Activated T-helper 9 cell treated with anti-CD3 and anti-CD28 coated beads, Interleukin-2, amount 50 U/mL, for 16 hours (primary cell): ENCODE results near the gene P2RX5.

Experiments
- DNase-seq: peaks from one replicate; pipeline ENCODE4 v3.0.0-alpha.2; 2020; ENCODE audit warnings: low read depth

The P2RX5 gene

DNA sequence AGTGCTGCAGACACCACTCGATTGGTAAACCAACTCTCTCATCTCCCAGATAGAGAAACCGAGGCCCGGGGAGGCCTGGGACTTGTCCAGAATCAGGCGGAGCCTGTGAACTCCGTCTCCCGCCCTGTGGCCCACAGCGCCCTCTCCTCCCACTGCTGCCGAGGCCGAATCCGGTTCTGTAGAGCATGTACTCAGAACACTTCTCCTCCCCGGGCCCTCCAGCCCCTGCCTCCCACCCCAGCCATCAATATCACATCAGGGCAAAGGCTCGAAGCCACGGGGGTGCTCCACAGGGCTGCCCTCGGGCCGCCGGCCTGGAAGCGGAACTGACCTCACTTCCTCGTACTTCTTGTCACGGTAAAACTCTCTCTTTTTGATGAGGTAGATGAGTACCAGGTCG lies 14.4 kb downstream of the P2RX5 start:
- DNase-seq: no peak

DNA sequence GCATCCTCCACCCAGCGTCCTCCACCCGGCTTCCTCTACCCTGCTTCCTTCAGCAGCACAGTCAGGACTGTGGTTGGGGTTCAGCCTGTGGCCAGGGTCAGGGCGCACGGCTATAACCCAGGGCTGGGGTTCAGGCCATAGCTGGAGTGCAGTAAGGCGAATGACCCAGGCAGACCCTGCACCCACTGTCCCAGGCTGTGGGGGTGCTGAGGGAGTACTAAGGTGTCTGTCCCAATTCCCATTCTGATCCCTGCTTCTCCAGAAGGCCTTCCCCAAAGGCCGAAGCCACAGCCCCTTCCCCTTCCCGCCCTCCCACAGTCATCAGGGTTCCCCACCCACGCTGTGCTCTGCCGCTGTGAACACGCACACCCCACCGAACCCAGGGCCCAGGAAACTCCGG lies 14.9 kb downstream of the P2RX5 start:
- no peak for DNase-seq

DNA sequence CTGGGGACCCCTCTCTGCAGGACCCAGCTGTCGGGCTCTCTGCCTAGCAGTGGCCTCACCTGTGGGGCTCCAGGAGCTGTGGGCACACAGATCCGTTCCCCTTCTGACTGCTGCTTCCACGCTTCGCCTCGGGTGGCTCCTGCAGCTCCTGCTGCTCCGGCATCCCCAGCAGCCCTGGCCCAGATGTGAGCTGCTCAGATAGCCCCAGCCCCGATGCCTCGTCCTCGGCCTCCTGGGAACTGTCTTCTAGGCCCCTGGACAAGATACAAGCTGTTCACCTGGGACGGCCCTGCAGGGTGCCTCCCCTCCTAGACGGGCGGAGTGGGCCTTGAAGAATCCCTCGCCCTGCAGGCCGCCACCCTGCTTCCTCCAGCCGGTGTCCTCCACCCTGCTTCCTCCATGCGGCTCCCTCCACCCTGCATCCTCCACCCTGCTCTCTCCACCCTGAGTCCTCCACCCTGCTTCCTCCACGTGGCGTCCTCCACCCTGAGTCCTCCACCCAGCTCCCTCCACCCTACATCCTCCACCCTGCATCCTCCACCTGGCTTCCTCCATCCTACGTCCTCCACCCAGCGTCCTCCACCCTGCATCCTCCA lies 16.3 kb downstream of the P2RX5 start:
- no peak for DNase-seq

DNA sequence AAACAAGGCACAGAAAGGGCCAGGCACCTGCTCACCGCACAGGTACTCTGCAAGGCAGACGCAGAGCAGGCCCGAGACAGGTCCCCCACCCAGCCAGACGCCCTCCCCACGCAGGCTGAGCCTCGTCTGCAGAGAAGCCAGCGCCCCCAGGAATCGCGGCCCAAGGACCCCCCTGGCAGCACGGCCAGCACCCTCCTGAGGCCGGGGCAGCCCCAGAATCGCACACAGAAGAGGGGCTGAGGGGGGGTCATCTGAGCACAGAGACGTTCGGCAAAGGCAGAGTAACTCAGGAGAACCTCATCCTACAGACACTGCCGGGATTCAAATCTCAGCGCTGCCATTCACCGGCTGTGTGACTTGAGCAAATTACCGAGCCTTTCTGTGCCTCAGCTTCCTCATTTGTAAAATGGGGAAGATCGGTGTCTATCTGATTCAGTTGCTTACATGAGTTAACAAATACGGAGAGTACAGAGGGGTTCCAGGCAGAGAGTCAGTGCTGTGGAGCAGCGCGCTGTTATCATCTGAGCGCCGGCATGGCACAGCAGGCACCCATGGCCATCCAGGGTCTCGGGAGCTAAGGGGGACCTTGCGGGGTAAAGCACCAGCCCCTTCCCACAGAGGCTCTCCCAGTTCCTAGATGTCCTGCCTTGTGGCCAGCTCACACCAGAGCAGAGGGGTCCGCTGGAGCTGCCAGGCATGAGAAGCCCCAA lies 17.0 kb downstream of the P2RX5 start:
- DNase-seq: no peak

DNA sequence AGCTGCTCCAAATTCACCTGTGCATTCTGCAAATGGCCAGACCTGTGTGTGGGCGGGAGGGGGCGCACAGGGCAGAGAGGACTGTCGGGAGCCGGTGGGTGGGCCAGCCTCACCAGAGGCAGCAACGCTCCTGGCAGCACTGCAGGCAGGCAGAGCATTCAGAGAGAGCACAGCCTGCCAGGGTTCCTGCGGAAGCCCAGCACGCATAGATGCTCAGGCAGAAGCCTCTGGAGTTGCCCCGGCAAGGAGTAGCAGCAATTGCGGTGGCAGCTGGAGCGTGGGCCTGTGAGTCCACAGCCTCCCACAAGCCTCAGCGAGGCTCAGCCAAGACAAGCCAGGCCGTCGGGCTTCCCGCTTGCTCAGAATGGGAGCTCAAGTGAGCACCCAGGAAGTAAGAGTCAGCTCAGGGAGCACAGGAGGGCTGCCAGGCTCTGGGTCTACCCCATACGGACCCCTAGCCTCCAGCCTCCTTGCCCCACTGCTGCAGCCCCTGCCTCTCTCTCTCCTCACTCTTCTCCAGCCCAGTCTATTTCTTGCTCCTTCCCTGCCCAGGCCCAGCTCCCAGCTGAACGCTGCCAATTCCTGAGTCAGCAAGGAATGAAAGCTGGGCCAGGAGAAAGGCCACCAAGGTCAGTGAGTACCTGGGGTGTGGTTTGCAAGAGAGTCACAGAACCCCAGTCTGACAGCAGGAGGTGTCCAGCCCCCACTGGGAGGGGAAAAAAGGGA lies 17.7 kb downstream of the P2RX5 start:
- no peak for DNase-seq

DNA sequence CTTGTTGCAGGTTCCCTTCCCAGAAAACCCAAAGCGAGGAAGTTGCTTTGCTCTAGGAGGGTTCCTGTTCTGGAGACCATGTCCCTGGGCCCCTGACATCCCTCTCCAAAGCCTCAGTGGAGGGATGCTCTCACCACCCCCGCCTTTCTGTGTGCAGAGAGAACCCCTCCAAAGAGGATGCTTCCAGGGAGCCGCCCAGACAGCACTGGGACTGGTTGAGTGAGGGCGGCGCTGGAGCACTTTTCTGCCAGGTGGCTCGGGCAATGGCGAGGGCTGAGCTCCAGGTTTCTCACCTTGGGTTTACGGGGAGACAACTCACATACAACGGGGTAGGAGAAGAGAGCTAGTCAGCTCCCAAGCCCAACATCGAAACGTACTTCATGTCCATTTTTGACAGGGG lies 20.1 kb downstream of the P2RX5 start:
- DNase-seq: no peak

DNA sequence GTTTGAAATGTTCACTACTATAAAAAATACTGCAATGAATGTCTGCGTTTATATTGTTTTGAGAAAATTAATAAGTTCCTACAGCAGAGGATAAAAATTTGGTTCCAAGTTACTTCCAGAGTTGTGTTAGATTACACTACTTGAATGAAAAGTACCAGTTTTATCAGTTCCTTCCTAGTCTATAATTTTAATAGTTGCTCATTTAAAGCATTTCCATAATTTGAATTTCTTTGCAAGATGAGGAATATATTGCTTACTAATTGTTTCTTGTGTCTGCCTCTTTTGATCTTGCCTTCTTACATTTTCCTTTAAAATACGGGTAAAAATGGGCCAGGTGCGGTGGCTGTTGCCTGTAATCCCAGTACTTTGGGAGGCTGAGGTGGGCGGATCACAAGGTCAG lies 23.4 kb downstream of the P2RX5 start:
- no peak for DNase-seq

DNA sequence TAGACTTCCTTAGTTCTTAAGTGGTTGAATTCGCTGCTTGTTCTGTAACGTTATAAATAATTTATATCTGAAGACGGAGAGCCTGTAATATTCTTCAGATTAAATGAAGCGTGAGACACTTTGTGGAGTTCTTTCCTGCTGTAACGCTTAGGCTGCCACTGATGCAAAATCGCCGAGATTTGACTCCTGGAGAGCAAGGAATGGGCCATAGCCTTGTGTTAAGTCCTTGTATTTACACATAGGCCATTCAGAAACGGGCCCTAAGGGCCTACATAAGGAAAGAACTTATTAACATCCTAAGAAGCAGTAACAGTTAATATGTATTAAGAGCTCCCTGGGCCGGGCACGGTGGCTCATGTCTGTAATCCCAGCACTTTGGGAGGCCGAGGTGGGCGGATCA lies 26.4 kb downstream of the P2RX5 start:
- no peak for DNase-seq

DNA sequence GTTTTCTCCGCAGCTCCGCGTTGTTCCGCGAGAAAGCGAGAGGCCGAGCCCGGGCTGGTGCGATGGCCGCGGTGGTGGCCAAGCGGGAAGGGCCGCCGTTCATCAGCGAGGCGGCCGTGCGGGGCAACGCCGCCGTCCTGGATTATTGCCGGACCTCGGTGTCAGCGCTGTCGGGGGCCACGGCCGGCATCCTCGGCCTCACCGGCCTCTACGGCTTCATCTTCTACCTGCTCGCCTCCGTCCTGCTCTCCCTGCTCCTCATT lies 26.9 kb downstream of the P2RX5 start:
- DNase-seq: no peak

DNA sequence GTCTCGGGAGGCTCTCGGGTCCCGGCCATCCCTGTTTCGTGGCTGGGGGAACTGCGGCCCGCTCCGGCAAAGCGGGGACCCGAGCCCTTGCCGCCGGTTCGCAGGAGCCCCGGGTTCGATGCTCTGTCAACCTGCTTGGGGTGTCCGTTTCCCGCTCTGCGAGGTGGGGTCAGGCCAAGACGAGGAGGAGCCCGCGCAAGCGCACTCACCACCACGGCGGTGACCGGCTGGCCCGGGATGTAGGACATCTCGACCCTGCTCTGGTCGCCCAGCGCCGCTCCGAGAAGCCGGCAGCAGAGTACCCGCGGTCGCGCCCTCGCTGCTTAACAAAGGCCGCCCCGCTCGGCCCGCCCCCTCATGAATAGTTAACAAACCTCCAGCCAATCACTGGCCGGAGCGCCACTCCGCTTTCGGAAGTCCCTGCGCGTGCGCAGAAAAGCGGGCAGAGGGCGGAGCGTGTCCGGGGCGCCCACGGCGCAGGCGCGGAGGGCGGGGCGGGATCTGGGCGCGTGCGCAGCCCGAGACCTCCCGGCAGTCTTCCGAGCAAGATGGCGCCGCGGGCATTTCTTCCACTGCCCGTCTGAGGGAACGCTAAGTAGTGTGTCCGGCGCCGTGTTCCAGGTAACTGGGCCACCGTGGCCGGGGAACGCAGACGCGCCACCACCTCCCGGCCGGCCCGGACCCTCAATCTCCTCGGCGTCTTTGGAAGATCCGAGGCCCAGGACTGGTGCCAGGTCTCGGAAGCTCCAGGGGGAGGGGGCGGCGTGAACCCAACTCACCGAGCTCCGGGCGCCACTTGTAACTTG lies 27.5 kb downstream of the P2RX5 start, which contains the start of the genes EMC6 and TAX1BP3:
TSS of gene EMC6 (plus strand) at position 534 of the 806 bp plus-strand sequence. CDS start 335 bp downstream, outside the sequence.
TSS of gene TAX1BP3 (minus strand) at position 300 of the 806 bp plus-strand sequence. CDS start at position 248, 52 bp downstream.
- peak; percentile 99 for DNase-seq

DNA sequence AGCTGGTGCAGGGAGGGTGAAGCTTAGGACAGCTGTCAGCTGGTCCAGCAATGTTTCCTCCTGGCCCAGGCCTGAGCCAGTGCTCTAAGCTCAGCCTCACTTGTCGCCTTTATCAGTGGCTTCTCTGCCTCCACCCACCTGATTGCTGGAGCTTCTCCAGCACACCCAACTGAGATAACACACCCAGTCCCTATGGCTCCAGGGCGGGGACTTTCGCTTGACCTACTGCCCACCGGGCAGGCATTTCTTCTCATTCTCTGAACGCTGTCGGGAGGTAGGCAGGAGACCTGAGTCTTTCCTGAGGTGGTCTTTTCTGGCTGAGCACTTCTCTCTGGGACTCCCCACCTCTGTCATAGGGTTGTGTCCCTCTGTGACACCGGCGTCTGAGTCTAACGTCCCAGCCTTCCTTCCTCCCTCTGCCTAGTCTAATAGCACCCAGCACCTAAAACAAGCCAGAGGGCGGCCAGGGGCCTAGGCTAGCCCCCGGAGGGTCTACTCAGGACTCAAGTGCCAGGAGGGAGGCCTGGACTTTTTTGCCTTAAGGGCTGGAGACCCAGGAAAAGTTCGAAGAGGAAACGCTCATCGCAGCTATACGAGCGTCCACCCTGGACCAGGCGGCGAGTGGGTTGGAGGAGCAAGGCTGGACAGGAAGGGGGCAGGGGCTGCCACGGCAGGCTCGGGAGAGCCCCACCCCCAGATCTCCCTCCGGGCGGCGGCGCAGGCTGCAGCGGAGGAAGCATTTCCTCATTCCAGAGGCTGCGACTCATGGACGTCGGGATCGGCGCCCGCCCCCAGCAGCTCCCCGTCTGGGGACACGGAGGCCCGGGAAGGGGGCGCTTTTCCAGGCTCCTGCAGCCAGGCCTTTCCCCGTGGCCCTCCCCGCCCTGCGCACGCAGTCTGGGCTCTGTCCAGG lies 28.3 kb downstream of the P2RX5 start:
- no peak for DNase-seq

DNA sequence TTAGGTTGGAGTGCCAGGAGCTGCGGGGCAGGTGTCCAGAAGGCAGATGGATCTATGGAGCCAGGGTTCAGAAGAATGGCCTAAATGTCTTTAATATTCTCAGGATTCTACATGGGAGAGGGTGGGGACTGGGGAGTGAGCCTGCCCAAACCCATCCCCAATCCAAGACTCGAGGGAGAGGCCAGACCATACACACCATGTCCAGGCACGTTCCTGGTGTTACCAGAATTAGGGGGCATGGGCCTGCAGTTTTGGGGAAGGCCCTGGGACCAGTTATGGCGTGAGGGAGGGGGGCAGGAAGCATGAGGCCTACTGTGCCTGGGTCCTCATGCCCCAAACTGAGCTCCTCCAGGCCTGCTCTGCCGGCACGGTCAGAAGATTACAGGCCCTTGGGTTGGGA lies 29.4 kb downstream of the P2RX5 start:
- no peak for DNase-seq

DNA sequence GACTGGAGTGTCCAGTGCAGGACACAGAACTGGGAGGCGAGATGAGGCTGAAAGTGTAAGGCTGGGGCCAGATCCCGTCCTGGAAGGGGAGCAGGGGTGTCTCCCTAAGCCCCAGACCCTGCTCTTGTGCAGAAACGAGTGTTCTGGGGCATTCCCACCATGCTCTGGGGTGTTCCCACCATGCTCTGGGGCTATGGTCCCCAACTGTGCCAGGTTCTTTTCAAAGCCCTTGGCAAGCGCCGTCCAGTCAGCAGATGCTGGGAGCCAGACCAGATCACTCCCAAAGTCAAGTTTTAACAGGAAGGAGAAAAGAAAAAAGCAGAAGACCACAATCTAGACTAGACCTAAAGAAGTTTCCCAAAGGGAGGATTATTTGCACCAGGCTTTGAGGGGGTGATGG lies 30.1 kb downstream of the P2RX5 start:
- no peak for DNase-seq

DNA sequence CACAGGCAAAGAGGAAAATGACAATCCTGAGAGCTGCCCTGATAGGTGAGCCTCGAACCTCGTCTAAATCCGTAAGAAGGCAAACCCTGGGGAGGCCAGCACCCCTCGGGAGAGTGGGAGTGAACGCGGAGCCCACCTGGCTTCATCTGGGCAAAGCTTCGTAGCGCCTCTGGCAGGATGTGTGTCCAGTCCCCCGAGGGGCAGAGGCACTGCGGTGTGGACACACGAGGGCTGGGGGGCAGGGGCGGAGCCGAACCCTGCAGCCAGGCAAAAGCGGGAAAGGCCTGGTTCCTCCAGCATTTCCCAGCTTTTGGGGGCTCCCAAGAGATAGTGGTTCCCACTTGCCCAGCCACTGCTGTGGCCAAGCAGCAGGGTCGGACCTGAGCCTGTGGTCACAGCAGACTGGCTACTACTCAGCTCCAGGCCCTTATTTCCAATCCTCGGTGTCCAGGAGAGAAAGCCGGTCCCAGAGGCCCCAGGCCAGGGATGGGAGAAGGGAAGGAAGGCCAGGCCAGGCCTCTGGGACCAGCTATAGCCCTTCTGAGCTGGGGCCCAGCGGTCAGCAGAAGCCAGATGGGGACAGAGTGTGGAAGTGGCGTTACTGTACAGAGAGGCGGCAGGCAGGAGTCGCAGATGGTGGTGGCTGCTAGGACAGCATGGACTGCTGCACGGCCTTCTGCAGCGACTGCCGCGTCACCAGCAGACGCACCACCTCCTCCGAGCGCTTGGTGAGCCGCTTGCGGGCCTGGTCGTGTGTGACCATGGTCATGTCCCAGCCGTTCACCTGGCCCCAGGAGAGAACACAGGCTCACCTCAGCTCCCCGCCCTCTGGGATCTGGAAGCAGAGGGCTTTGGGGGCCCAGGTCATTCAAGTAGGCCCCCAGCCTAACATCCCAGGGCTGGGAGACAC lies 32.6 kb downstream of the P2RX5 start:
- no peak for DNase-seq

DNA sequence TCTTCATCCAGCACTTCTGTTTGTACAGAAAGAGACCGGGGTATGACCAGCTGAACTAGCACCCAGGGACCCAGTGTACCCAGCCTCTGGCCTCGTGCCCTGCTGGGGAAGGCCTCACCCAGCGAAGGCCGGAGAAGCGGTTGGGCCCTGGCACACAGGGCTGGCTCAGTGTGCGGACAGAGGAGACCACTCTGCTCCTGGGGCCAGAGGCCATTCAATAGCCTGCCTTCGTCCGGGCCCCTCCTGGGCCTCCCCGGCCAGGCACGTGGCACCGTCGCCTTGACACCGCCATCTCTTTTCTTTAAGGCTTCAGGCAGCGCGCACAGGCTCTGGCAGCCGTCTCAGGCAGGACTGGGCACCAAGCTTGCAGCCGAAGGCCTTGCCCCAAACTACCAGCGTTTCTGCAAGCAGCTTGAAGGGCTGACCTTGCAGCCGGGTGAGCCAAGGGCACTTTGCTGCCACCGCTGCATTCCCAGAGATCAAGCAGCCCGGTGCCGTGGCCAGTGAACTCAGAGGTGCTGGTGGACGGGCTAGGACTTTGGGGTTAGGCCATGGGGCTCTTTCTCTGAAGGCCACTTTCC lies 35.6 kb downstream of the P2RX5 start:
- no peak for DNase-seq

DNA sequence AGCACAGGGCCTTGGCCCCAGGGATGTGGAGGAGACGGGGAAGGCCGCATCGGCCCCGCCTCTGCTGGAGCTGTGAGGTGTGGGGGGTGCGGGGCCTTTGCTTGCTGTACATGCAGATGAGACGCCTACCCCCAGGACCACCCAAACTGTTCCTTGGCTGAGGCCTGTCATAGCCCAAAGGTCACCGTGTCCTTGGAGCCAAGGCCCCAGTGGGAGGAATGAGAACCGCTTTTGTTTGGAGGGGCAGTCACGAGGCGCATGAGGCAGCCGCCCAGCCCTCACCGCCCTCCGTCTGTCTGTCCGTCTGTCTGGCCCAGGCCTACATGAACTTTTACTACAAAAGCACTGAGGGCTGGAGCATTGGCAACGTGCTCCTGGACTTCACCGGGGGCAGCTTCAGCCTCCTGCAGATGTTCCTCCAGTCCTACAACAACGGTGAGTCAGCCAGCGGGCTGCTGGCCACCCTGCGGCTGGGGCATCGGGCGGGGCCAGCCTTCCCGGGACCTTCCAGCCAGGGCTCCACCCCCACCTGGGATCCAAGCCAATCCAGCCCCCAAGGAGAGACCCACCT lies 36.3 kb downstream of the P2RX5 start:
- no peak for DNase-seq

DNA sequence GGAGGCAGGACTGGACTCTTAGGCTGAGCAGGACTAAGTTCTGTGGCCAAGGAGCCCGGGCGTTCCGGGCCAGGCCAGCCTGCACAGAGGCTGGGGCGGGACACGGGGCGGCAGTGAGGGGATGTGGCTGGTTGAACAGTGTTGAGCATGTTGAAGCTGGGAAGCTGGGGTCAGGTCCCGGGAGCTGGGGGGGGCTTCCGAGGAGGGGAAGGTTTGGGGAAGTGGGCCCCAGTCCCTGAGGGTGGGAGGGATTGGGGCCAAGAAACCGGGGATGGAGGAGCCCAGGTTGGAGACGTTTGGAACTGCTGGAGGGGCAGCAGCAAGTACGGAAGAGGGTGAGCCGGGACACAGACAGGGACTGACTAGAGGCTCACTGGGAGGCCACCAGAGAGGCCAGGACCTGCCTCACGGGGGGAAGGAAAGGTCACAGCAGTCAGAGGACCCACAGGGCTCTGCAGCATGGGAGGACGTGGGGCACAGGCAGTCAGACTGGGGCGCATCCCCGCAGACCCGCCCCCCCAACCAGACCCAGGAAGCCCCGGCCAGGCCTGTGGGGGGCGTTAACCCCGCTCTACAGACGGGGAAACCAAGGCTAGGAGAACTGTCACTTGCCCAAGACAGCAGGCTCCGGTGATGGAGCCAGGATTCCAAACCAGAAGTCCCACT lies 37.0 kb downstream of the P2RX5 start:
- DNase-seq: no peak

DNA sequence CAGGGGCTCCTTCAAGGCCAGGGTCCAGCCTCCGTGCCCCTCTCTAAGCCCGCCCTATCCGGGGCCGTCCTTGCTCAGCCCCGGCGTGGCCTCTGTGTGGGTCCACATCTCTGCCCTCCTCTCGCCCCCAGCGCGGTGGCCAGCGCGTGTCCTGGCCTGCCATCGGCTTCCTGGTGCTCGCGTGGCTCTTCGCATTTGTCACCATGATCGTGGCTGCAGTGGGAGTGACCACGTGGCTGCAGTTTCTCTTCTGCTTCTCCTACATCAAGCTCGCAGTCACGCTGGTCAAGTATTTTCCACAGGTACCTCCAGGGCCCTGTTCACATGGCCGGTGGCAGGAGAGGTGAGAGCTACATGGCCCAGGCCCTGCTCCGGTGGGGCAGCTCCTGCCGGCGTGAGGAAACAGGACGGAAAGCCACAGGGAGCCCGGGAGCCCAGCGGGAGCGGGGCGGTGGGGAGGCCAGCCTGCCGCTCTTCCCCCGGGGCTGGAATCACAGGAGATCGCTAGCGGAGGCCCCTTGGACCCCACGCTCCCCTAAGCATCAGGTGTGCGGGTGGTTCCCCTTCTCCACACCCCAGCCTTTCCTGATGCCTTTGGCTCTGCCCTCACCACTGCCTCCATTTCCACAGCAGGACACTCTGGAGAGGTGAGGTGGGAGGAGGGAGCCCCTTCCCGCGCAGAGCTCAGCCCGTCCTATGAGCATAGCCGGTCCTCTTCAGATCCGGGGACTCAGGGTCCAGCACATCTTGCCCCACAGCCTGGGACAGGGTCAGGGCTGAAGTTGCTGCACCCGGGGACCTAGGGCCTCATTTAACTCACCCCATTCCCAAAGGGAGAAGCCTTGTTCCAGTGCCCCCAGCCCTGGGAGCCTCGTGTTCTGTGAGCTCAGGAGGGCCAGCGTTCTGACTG lies 37.8 kb downstream of the P2RX5 start:
- no peak for DNase-seq
